PC-9 (cell line): ENCODE results near the gene PFDN6.

ENCODE experiments used
- CTCF ChIP-seq: fragments of 200-600 bp; sonication (generic); conservative IDR thresholded peaks from 2 replicates; pipeline ENCODE4 v1.6.1; 2017; ENCODE audit warnings: mixed run types, antibody characterized with exemption, mild to moderate bottlenecking, moderate library complexity
- EZH2 ChIP-seq: fragments of 200-600 bp; sonication (generic); IDR thresholded peaks from 2 replicates; pipeline ENCODE4 v1.8.0; 2017; ENCODE audit warnings: antibody characterized with exemption, low read depth

- TF ChIP-seq CTCF (no peak), EZH2 (no peak)
Observed at GRCh38 chr6:33264015-33264414, 25.4 kb upstream of the PFDN6 start.
